GM23338 (cell line): ENCODE measurements around the gene SV2C. TPM values are rescaled to one million over a fixed set of nuclear protein-coding genes. Genes with fewer than 3 reads are reported as not detected.

Source experiments
- ATAC-seq: fragments of 200-7000 bp; cut with Tn5 transposase; 3 replicates; pipeline ENCODE4 v1.9.1; 2020
- DNase-seq: peaks from one replicate; pipeline ENCODE4 v3.0.0-alpha.2; 2015; ENCODE audit warnings: low spot score
- H2AFZ ChIP-seq: fragments of 200-600 bp; sonication (generic); 2 replicates; pipeline ENCODE4 v1.8.0; 2016; ENCODE audit warnings: antibody characterized with exemption, mild to moderate bottlenecking, moderate library complexity
- H3F3A ChIP-seq: fragments of 200-600 bp; sonication (generic); replicated peaks from 2 replicates; pipeline ENCODE4 v1.8.0; 2017; ENCODE audit warnings: antibody characterized with exemption, mixed run types, low read depth
- H3K27ac ChIP-seq: fragments of 200-600 bp; sonication (generic); 2 replicates; pipeline ENCODE4 v1.6.1; 2016; ENCODE audit warnings: low read depth
- H3K27me3 ChIP-seq: fragments of 200-600 bp; sonication (generic); 2 replicates; pipeline ENCODE4 v1.8.0; 2016; ENCODE audit warnings: mild to moderate bottlenecking, mixed run types, moderate library complexity; ENCODE audit not compliant: insufficient read depth
- H3K36me3 ChIP-seq: fragments of 200-600 bp; sonication (generic); 2 replicates; pipeline ENCODE4 v1.8.0; 2016; ENCODE audit warnings: mild to moderate bottlenecking; ENCODE audit not compliant: insufficient read depth
- H3K4me1 ChIP-seq: fragments of 200-600 bp; sonication (generic); 2 replicates; pipeline ENCODE4 v1.8.0; 2016; ENCODE audit warnings: mild to moderate bottlenecking, moderate library complexity; ENCODE audit not compliant: insufficient read depth
- H3K4me2 ChIP-seq: fragments of 200-600 bp; sonication (generic); 2 replicates; pipeline ENCODE4 v1.7.1; 2017; ENCODE audit warnings: mixed run types
- H3K4me3 ChIP-seq: fragments of 200-600 bp; sonication (generic); 2 replicates; pipeline ENCODE4 v1.6.1; 2016; ENCODE audit warnings: mixed run types
- H3K79me2 ChIP-seq: fragments of 200-600 bp; sonication (generic); replicated peaks from 2 replicates; pipeline ENCODE4 v1.8.0; 2017; ENCODE audit warnings: mild to moderate bottlenecking; ENCODE audit not compliant: insufficient read depth
- H3K9me2 ChIP-seq: fragments of 200-600 bp; sonication (generic); 2 replicates; pipeline ENCODE4 v1.8.0; 2017; ENCODE audit not compliant: insufficient read depth
- H4K20me1 ChIP-seq: fragments of 200-600 bp; sonication (generic); replicated peaks from 2 replicates; pipeline ENCODE4 v1.8.0; 2017; ENCODE audit warnings: mild to moderate bottlenecking; ENCODE audit not compliant: insufficient read depth
- H3K27ac Mint-ChIP-seq: 2 replicates; pipeline ENCODE4 v1.8.0; 2020; ENCODE audit warnings: inconsistent platforms, mild to moderate bottlenecking, moderate library complexity, mixed read lengths
- H3K27me3 Mint-ChIP-seq: 3 replicates; pipeline ENCODE4 v1.8.0; 2022; ENCODE audit warnings: low read depth, mild to moderate bottlenecking, moderate library complexity, mixed read lengths, inconsistent platforms; ENCODE audit not compliant: insufficient read depth, poor library complexity
- H3K36me3 Mint-ChIP-seq: 3 replicates; pipeline ENCODE4 v1.8.0; 2021; ENCODE audit warnings: low read depth, mild to moderate bottlenecking, inconsistent platforms, moderate library complexity, mixed read lengths
- H3K4me1 Mint-ChIP-seq: 3 replicates; pipeline ENCODE4 v1.8.0; 2020; ENCODE audit warnings: mild to moderate bottlenecking, inconsistent platforms, mixed read lengths
- H3K4me3 Mint-ChIP-seq: 3 replicates; pipeline ENCODE4 v1.8.0; 2021; ENCODE audit warnings: moderate library complexity, mild to moderate bottlenecking, inconsistent platforms, mixed read lengths
- H3K9me3 Mint-ChIP-seq: 3 replicates; pipeline ENCODE4 v1.8.0; 2020; ENCODE audit warnings: moderate library complexity, mild to moderate bottlenecking, inconsistent platforms, mixed read lengths
- CREB1 ChIP-seq: fragments of 250-450 bp; sonication (Bioruptor Pico); IDR thresholded peaks from 2 replicates; pipeline ENCODE4 v1.5.0; 2020; ENCODE audit warnings: low read depth, mild to moderate bottlenecking, moderate library complexity
- EZH2 ChIP-seq: fragments of 200-600 bp; sonication (generic); IDR thresholded peaks from one replicate; pipeline ENCODE4 v1.8.0; 2017; ENCODE audit warnings: antibody characterized with exemption, mild to moderate bottlenecking, low read depth; ENCODE audit not compliant: unreplicated experiment
- EZH2phosphoT487 ChIP-seq: fragments of 200-600 bp; sonication (generic); IDR thresholded peaks from one replicate; pipeline ENCODE4 v1.8.1; 2018; ENCODE audit warnings: antibody characterized with exemption; ENCODE audit not compliant: unreplicated experiment
- JUNB ChIP-seq: IDR thresholded peaks from one replicate; pipeline ENCODE4 v1.6.1; 2016; ENCODE audit warnings: antibody characterized with exemption; ENCODE audit not compliant: unreplicated experiment
- NANOG ChIP-seq: IDR thresholded peaks from 2 replicates; pipeline ENCODE4 v1.6.1; 2016; ENCODE audit warnings: antibody characterized with exemption, borderline replicate concordance
- POLR2AphosphoS5 ChIP-seq: IDR thresholded peaks from 2 replicates; pipeline ENCODE4 v1.6.1; 2016; ENCODE audit warnings: antibody characterized with exemption, low read depth
- STAT1 ChIP-seq: IDR thresholded peaks from one replicate; pipeline ENCODE4 v1.6.1; 2016; ENCODE audit warnings: antibody characterized with exemption; ENCODE audit not compliant: unreplicated experiment
- ZNF114 ChIP-seq: fragments of 250-450 bp; sonication (Bioruptor Pico); IDR thresholded peaks from 2 replicates; pipeline ENCODE4 v1.5.0; 2020; ENCODE audit warnings: mild to moderate bottlenecking, moderate library complexity
- ZNF331 ChIP-seq: fragments of 250-450 bp; sonication (Bioruptor Pico); IDR thresholded peaks from 2 replicates; pipeline ENCODE4 v1.5.0; 2020; ENCODE audit warnings: low read depth, mild to moderate bottlenecking, moderate library complexity
- polyA plus RNA-seq: library from polyadenylated mRNA; unstranded; fragments of >200 nt; fragmentation: Nextera tagmentation; extraction: Ambion mirVana; gene quantifications from 2 replicates; pipeline ENCODE4 v1.2.1, GENCODE V29; 2016
- total RNA-seq: library from RNA; depleted of rRNA; stranded (reverse); fragments of >200 nt; shearing (Covaris generic); gene quantifications from 2 replicates; pipeline ENCODE4 v1.2.3, GENCODE V29; 2014
- TF ChIP-seq, protein P1 (sequence below): IDR thresholded peaks from 2 replicates; pipeline ENCODE4 v1.6.1; 2016; ENCODE audit warnings: antibody characterized with exemption
- TF ChIP-seq, protein P2 (sequence below), 2 experiments: fragments of 200-600 bp in 1 of 2; sonication (generic) in 1 of 2; conservative IDR thresholded peaks; 2 replicates each; pipeline versions ENCODE4 v1.5.1 to v1.6.1; 2016 to 2017; ENCODE audit warnings: antibody characterized with exemption in 2 of 2, low read depth in 2 of 2, mild to moderate bottlenecking in 2 of 2, moderate library complexity in 1 of 2
- TF ChIP-seq, protein P3 (sequence below): fragments of 250-450 bp; sonication (Bioruptor Pico); IDR thresholded peaks from 2 replicates; pipeline ENCODE4 v1.5.0; 2020; ENCODE audit warnings: mild to moderate bottlenecking, moderate library complexity
- TF ChIP-seq, protein P4 (sequence below): IDR thresholded peaks from one replicate; pipeline ENCODE4 v1.6.1; 2018; ENCODE audit warnings: antibody characterized with exemption; ENCODE audit not compliant: unreplicated experiment

SV2C gene
- total and polyA plus RNA-seq, 2 experiments from 2014 or later, result 0.05 to 0.07 TPM

DNA sequence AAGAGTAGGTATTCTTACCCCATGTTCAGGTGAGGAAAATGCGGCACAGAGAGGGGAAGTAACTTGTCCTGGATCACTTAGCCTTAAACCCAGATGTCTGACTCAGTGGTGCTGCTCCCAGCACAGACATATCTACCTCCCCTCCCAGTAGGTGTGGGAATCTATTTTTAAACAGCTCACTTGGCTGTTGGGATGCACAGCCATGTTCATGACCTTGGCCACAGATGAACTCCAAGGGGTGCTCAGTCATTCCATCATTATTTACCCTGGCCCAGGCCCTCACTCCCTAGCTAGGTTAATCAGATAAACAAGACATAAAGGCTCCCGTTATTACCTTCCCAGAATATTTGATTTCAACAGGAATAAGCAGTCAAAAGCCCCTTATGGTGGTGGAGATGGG, 231.5 kb downstream of the SV2C start:
- no peaks in the 10 kb centered on the region for H3F3A ChIP-seq
- no peaks in the 10 kb centered on the region for H4K20me1 ChIP-seq
- no peak overlapping the region for H3K4me3 ChIP-seq
- Mint-ChIP-seq H3K27ac (no peak overlapping the region), H3K27me3 (peaks cover 3% of the 10 kb centered on the region), H3K9me3 (no peaks in the 10 kb centered on the region), H3K4me1 (no peaks in the 10 kb centered on the region), H3K4me3 (no peak overlapping the region), H3K36me3 (no peaks in the 10 kb centered on the region)
- DNase-seq, result no peak
- H3K4me1 ChIP-seq, result no peaks in the 10 kb centered on the region
- H3K79me2 ChIP-seq, result no peaks in the 10 kb centered on the region
- no peak overlapping the region for H3K4me2 ChIP-seq
- no peaks in the 10 kb centered on the region for H3K9me2 ChIP-seq
- H3K27me3 ChIP-seq, result no peaks in the 10 kb centered on the region
- no peak for ATAC-seq
- H3K27ac ChIP-seq, result no peak overlapping the region
- TF ChIP-seq ZNF331 (CRISPR knock-in tag), result no peak
- no peak for TF ChIP-seq JUNB
- TF ChIP-seq CREB1 (CRISPR knock-in tag), result no peak
- TF ChIP-seq, protein P1, sequence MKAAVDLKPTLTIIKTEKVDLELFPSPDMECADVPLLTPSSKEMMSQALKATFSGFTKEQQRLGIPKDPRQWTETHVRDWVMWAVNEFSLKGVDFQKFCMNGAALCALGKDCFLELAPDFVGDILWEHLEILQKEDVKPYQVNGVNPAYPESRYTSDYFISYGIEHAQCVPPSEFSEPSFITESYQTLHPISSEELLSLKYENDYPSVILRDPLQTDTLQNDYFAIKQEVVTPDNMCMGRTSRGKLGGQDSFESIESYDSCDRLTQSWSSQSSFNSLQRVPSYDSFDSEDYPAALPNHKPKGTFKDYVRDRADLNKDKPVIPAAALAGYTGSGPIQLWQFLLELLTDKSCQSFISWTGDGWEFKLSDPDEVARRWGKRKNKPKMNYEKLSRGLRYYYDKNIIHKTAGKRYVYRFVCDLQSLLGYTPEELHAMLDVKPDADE, result no peak
- TF ChIP-seq NANOG, result no peak
- no peak for TF ChIP-seq EZH2
- TF ChIP-seq, protein P2, sequence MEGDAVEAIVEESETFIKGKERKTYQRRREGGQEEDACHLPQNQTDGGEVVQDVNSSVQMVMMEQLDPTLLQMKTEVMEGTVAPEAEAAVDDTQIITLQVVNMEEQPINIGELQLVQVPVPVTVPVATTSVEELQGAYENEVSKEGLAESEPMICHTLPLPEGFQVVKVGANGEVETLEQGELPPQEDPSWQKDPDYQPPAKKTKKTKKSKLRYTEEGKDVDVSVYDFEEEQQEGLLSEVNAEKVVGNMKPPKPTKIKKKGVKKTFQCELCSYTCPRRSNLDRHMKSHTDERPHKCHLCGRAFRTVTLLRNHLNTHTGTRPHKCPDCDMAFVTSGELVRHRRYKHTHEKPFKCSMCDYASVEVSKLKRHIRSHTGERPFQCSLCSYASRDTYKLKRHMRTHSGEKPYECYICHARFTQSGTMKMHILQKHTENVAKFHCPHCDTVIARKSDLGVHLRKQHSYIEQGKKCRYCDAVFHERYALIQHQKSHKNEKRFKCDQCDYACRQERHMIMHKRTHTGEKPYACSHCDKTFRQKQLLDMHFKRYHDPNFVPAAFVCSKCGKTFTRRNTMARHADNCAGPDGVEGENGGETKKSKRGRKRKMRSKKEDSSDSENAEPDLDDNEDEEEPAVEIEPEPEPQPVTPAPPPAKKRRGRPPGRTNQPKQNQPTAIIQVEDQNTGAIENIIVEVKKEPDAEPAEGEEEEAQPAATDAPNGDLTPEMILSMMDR (conservative IDR thresholded peaks at IDR 0.05; ENCODE audit: low read depth in 2 of 2), result no peak
- TF ChIP-seq, protein P3, sequence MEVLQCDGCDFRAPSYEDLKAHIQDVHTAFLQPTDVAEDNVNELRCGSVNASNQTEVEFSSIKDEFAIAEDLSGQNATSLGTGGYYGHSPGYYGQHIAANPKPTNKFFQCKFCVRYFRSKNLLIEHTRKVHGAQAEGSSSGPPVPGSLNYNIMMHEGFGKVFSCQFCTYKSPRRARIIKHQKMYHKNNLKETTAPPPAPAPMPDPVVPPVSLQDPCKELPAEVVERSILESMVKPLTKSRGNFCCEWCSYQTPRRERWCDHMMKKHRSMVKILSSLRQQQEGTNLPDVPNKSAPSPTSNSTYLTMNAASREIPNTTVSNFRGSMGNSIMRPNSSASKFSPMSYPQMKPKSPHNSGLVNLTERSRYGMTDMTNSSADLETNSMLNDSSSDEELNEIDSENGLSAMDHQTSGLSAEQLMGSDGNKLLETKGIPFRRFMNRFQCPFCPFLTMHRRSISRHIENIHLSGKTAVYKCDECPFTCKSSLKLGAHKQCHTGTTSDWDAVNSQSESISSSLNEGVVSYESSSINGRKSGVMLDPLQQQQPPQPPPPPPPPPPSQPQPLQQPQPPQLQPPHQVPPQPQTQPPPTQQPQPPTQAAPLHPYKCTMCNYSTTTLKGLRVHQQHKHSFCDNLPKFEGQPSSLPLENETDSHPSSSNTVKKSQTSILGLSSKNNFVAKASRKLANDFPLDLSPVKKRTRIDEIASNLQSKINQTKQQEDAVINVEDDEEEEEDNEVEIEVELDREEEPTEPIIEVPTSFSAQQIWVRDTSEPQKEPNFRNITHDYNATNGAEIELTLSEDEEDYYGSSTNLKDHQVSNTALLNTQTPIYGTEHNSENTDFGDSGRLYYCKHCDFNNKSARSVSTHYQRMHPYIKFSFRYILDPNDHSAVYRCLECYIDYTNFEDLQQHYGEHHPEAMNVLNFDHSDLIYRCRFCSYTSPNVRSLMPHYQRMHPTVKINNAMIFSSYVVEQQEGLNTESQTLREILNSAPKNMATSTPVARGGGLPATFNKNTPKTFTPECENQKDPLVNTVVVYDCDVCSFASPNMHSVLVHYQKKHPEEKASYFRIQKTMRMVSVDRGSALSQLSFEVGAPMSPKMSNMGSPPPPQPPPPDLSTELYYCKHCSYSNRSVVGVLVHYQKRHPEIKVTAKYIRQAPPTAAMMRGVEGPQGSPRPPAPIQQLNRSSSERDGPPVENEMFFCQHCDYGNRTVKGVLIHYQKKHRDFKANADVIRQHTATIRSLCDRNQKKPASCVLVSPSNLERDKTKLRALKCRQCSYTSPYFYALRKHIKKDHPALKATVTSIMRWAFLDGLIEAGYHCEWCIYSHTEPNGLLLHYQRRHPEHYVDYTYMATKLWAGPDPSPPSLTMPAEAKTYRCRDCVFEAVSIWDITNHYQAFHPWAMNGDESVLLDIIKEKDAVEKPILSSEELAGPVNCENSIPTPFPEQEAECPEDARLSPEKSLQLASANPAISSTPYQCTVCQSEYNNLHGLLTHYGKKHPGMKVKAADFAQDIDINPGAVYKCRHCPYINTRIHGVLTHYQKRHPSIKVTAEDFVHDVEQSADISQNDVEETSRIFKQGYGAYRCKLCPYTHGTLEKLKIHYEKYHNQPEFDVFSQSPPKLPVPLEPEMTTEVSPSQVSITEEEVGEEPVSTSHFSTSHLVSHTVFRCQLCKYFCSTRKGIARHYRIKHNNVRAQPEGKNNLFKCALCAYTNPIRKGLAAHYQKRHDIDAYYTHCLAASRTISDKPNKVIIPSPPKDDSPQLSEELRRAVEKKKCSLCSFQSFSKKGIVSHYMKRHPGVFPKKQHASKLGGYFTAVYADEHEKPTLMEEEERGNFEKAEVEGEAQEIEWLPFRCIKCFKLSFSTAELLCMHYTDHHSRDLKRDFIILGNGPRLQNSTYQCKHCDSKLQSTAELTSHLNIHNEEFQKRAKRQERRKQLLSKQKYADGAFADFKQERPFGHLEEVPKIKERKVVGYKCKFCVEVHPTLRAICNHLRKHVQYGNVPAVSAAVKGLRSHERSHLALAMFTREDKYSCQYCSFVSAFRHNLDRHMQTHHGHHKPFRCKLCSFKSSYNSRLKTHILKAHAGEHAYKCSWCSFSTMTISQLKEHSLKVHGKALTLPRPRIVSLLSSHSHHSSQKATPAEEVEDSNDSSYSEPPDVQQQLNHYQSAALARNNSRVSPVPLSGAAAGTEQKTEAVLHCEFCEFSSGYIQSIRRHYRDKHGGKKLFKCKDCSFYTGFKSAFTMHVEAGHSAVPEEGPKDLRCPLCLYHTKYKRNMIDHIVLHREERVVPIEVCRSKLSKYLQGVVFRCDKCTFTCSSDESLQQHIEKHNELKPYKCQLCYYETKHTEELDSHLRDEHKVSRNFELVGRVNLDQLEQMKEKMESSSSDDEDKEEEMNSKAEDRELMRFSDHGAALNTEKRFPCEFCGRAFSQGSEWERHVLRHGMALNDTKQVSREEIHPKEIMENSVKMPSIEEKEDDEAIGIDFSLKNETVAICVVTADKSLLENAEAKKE (CRISPR knock-in tag), result no peak
- TF ChIP-seq ZNF114 (CRISPR knock-in tag), result no peak
- TF ChIP-seq, protein P4, sequence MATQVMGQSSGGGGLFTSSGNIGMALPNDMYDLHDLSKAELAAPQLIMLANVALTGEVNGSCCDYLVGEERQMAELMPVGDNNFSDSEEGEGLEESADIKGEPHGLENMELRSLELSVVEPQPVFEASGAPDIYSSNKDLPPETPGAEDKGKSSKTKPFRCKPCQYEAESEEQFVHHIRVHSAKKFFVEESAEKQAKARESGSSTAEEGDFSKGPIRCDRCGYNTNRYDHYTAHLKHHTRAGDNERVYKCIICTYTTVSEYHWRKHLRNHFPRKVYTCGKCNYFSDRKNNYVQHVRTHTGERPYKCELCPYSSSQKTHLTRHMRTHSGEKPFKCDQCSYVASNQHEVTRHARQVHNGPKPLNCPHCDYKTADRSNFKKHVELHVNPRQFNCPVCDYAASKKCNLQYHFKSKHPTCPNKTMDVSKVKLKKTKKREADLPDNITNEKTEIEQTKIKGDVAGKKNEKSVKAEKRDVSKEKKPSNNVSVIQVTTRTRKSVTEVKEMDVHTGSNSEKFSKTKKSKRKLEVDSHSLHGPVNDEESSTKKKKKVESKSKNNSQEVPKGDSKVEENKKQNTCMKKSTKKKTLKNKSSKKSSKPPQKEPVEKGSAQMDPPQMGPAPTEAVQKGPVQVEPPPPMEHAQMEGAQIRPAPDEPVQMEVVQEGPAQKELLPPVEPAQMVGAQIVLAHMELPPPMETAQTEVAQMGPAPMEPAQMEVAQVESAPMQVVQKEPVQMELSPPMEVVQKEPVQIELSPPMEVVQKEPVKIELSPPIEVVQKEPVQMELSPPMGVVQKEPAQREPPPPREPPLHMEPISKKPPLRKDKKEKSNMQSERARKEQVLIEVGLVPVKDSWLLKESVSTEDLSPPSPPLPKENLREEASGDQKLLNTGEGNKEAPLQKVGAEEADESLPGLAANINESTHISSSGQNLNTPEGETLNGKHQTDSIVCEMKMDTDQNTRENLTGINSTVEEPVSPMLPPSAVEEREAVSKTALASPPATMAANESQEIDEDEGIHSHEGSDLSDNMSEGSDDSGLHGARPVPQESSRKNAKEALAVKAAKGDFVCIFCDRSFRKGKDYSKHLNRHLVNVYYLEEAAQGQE, result no peak
- TF ChIP-seq POLR2AphosphoS5, result no peak
- no peak for TF ChIP-seq EZH2phosphoT487
- TF ChIP-seq STAT1, result no peak
- no peaks in the 10 kb centered on the region for H3K36me3 ChIP-seq
- no peak overlapping the region for H2AFZ ChIP-seq
